RPMI7951 (cell line): ENCODE data around the gene NSF. TPM values are rescaled to one million over a fixed set of nuclear protein-coding genes. Genes with fewer than 3 reads are reported as not detected.
"Not testable (repeated sequence)": the region's sequence is repeated elsewhere in the genome, so short reads cannot be mapped to it uniquely, and the experiment has no call there.

Experiments
- DNase-seq: peaks from one replicate; pipeline ENCODE4 v3.0.0-alpha.2; 2012; ENCODE audit warnings: low read depth
- total RNA-seq: library from RNA; depleted of rRNA; stranded (reverse); fragments of >200 nt; shearing (Covaris generic); gene quantifications from 2 replicates; pipeline ENCODE4 v1.2.3, GENCODE V29; 2014

NSF gene
- total RNA-seq, 1 experiment from 2014 or later, result 51.7 TPM

- not testable (repeated sequence) for DNase-seq
These were observed 38.4 kb downstream of the NSF start for GRCh38 chr17:46628753-46629436.

- DNase-seq, result not testable (repeated sequence)
These were observed 41.7 kb downstream of the NSF start for GRCh38 chr17:46632146-46632545.

- DNase-seq, result not testable (repeated sequence)
These were observed 44.4 kb downstream of the NSF start for GRCh38 chr17:46634844-46635243.

- DNase-seq, result not testable (repeated sequence)
These were observed 51.6 kb downstream of the NSF start for GRCh38 chr17:46641861-46642656.

- DNase-seq, result not testable (repeated sequence)
These were observed 56.8 kb downstream of the NSF start for GRCh38 chr17:46647251-46647650.

GRCh38 chr17:46647688-46648278 lies 57.3 kb downstream of the NSF start:
- DNase-seq, result not testable (repeated sequence)

- DNase-seq, result not testable (repeated sequence)
These were observed 58.8 kb downstream of the NSF start for GRCh38 chr17:46649246-46649645.

GRCh38 chr17:46652024-46652643 lies 61.7 kb downstream of the NSF start:
- not testable (repeated sequence) for DNase-seq

GRCh38 chr17:46658235-46658634 lies 67.8 kb downstream of the NSF start:
- not testable (repeated sequence) for DNase-seq

GRCh38 chr17:46659702-46660101 lies 69.2 kb downstream of the NSF start:
- DNase-seq, result not testable (repeated sequence)

- not testable (repeated sequence) for DNase-seq
These were observed 72.7 kb downstream of the NSF start for GRCh38 chr17:46663123-46663522.

- not testable (repeated sequence) for DNase-seq
These were observed 73.1 kb downstream of the NSF start for GRCh38 chr17:46663552-46663951.

GRCh38 chr17:46665969-46666368 lies 75.5 kb downstream of the NSF start:
- not testable (repeated sequence) for DNase-seq

GRCh38 chr17:46670789-46671188 lies 80.3 kb downstream of the NSF start:
- not testable (repeated sequence) for DNase-seq

GRCh38 chr17:46672777-46673176 lies 82.3 kb downstream of the NSF start:
- not testable (repeated sequence) for DNase-seq

GRCh38 chr17:46677819-46678218 lies 87.3 kb downstream of the NSF start:
- DNase-seq, result not testable (repeated sequence)

GRCh38 chr17:46683653-46684052 lies 93.2 kb downstream of the NSF start:
- DNase-seq, result not testable (repeated sequence)

GRCh38 chr17:46685284-46685683 lies 94.8 kb downstream of the NSF start:
- not testable (repeated sequence) for DNase-seq

- DNase-seq, result not testable (repeated sequence)
These were observed 101.7 kb downstream of the NSF start for GRCh38 chr17:46692196-46692595.

GRCh38 chr17:46693283-46693682 lies 102.8 kb downstream of the NSF start:
- not testable (repeated sequence) for DNase-seq

- DNase-seq, result not testable (repeated sequence)
These were observed 106.1 kb downstream of the NSF start for GRCh38 chr17:46696522-46696921.

GRCh38 chr17:46699014-46699413 lies 108.5 kb downstream of the NSF start:
- not testable (repeated sequence) for DNase-seq
